ENCODE data around the gene ESYT2.

Gene ESYT2

DNA sequence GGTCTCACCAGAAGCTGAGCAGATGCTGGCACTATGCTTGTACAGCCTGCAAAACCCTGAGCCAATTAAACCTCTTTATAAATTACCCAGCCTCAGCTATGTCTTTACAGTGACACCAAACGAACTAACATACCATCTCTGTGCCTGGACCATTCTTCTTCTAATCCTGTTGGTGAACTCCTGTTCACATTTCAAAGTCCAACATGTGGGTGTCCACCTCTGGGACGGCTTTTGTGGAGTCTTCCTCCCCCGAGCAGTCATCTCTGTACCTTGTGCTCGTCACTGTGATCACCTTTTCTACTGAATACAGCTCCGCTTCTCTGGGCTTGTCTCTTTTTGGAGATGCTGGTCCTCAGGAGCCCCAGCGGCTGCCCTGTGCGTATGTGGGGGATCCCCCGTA is 7.4 kb upstream of the ESYT2 start:
- Histone ChIP-seq H3K4me3 (ENCODE audit: low read length) (no peak overlapping the region), H3K27ac (ENCODE audit: low read length) (no peak overlapping the region), H3K4me1 (ENCODE audit: control insufficient read depth, insufficient read depth, low read length) (no peaks in the 10 kb centered on the region; the same call in 1 of the 2 replicates), H3K27me3 (ENCODE audit: control insufficient read depth, insufficient read depth, low read length) (no peaks in the 10 kb centered on the region), H3K36me3 (ENCODE audit: control insufficient read depth, insufficient read depth, low read length) (no peaks in the 10 kb centered on the region), H3K9me3 (ENCODE audit: control insufficient read depth, insufficient read depth, low read length) (no peaks in the 10 kb centered on the region)
- no CpG with 5 or more reads among the region's 8 CpGs for WGBS (ENCODE audit: insufficient coverage, insufficient read length)
- DNase-seq (ENCODE audit: low read depth, low spot score), result no peak

- no CpG with 5 or more reads among the region's 21 CpGs for whole genome bisulfite sequencing (ENCODE audit: insufficient coverage, insufficient read length)
- no peak overlapping the region for H3K4me3 ChIP-seq (ENCODE audit: low read length)
- no peaks in the 10 kb centered on the region for H3K27me3 ChIP-seq (ENCODE audit: control insufficient read depth, insufficient read depth, low read length)
- no peaks in the 10 kb centered on the region for H3K9me3 ChIP-seq (ENCODE audit: control insufficient read depth, insufficient read depth, low read length)
- no peaks in the 10 kb centered on the region for H3K36me3 ChIP-seq (ENCODE audit: control insufficient read depth, insufficient read depth, low read length)
- DNase-seq (ENCODE audit: low read depth, low spot score), result no peak
- no peak overlapping the region for H3K27ac ChIP-seq (ENCODE audit: low read length)
- H3K4me1 ChIP-seq (ENCODE audit: control insufficient read depth, insufficient read depth, low read length), result no peaks in the 10 kb centered on the region; the same call in 1 of the 2 replicates
Measured at GRCh38 chr7:158834878-158835784, 5.8 kb upstream of the ESYT2 start.

DNA sequence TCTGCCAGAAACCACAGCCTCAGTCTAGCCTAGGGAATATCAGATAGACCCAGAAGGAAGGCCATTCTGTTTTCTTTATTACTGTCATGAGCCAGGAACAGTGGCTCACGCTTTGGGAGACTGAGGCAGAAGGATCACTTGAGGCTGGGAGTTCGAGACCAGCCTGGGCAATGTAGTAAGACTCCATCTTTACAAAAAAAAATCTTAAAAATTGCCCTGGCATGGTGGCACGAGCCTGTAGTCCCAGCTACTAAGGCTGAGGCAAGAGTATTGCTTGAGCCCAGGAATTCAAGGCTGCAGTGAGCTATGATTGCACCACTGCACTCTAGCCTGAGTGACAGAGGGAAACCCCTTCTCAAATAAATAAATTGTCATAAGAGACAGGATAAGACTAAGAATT is 3.7 kb upstream of the ESYT2 start:
- H3K27me3 ChIP-seq (ENCODE audit: control insufficient read depth, insufficient read depth, low read length), result no peaks in the 10 kb centered on the region
- H3K9me3 ChIP-seq (ENCODE audit: control insufficient read depth, insufficient read depth, low read length), result no peaks in the 10 kb centered on the region
- no CpG with 5 or more reads among the region's 3 CpGs for WGBS (ENCODE audit: insufficient coverage, insufficient read length)
- H3K4me3 ChIP-seq (ENCODE audit: low read length), result no peak overlapping the region
- no peaks in the 10 kb centered on the region; the same call in 1 of the 2 replicates for H3K36me3 ChIP-seq (ENCODE audit: control insufficient read depth, insufficient read depth, low read length)
- H3K4me1 ChIP-seq (ENCODE audit: control insufficient read depth, insufficient read depth, low read length), result no peaks in the 10 kb centered on the region; the same call in 1 of the 2 replicates
- DNase-seq (ENCODE audit: low read depth, low spot score), result no peak
- no peak overlapping the region for H3K27ac ChIP-seq (ENCODE audit: low read length)

DNA sequence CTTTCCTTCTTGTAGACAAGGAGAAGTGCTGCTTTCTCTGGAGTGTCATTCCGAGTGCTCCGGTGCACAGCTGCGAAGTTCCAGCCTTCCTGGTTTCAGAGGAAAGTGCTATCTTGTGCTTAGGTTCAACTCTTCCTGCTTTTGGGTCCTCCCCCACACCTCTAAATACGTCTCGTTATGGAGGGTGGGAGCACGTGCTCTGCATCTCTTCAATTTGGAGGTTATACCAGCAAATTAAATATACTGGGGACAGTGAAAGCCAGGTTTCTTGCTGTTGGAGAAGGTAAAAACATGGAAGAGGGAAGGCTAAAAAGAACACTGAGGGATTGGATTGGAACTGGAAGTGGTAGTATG is 2.4 kb upstream of the ESYT2 start:
- H3K4me3 ChIP-seq (ENCODE audit: low read length), result no peak overlapping the region
- no CpG with 5 or more reads among the region's 6 CpGs for WGBS (ENCODE audit: insufficient coverage, insufficient read length)
- DNase-seq (ENCODE audit: low read depth, low spot score), result no peak
- no peak overlapping the region for H3K27ac ChIP-seq (ENCODE audit: low read length)
- no peaks in the 10 kb centered on the region; the same call in 1 of the 2 replicates for H3K36me3 ChIP-seq (ENCODE audit: control insufficient read depth, insufficient read depth, low read length)
- H3K27me3 ChIP-seq (ENCODE audit: control insufficient read depth, insufficient read depth, low read length), result no peaks in the 10 kb centered on the region
- no peaks in the 10 kb centered on the region for H3K9me3 ChIP-seq (ENCODE audit: control insufficient read depth, insufficient read depth, low read length)
- no peaks in the 10 kb centered on the region for H3K4me1 ChIP-seq (ENCODE audit: control insufficient read depth, insufficient read depth, low read length)

GRCh38 chr7:158830211-158830723 is 958 bp upstream of the ESYT2 start:
- H3K4me3 ChIP-seq (ENCODE audit: low read length), result peak overlapping the region; percentile 94
- WGBS (ENCODE audit: insufficient coverage, insufficient read length), result no CpG with 5 or more reads among the region's 14 CpGs
- no peak overlapping the region for H3K27ac ChIP-seq (ENCODE audit: low read length)
- H3K9me3 ChIP-seq (ENCODE audit: control insufficient read depth, insufficient read depth, low read length), result no peaks in the 10 kb centered on the region
- DNase-seq (ENCODE audit: low read depth, low spot score), result no peak
- H3K4me1 ChIP-seq (ENCODE audit: control insufficient read depth, insufficient read depth, low read length), result no peaks in the 10 kb centered on the region
- no peaks in the 10 kb centered on the region for H3K27me3 ChIP-seq (ENCODE audit: control insufficient read depth, insufficient read depth, low read length)
- no peaks in the 10 kb centered on the region; the same call in 1 of the 2 replicates for H3K36me3 ChIP-seq (ENCODE audit: control insufficient read depth, insufficient read depth, low read length)

- no peak for DNase-seq (ENCODE audit: low read depth, low spot score)
- H3K9me3 ChIP-seq (ENCODE audit: control insufficient read depth, insufficient read depth, low read length), result no peaks in the 10 kb centered on the region
- no peaks in the 10 kb centered on the region; the same call in 1 of the 2 replicates for H3K36me3 ChIP-seq (ENCODE audit: control insufficient read depth, insufficient read depth, low read length)
- no peaks in the 10 kb centered on the region for H3K27me3 ChIP-seq (ENCODE audit: control insufficient read depth, insufficient read depth, low read length)
- peak overlapping the region; percentile 94 for H3K4me3 ChIP-seq (ENCODE audit: low read length)
- H3K4me1 ChIP-seq (ENCODE audit: control insufficient read depth, insufficient read depth, low read length), result no peaks in the 10 kb centered on the region
- H3K27ac ChIP-seq (ENCODE audit: low read length), result no peak overlapping the region
- WGBS (ENCODE audit: insufficient coverage, insufficient read length), result no CpG with 5 or more reads among the region's 38 CpGs
Measured at GRCh38 chr7:158829021-158829341, 328 bp downstream of the ESYT2 start.

DNA sequence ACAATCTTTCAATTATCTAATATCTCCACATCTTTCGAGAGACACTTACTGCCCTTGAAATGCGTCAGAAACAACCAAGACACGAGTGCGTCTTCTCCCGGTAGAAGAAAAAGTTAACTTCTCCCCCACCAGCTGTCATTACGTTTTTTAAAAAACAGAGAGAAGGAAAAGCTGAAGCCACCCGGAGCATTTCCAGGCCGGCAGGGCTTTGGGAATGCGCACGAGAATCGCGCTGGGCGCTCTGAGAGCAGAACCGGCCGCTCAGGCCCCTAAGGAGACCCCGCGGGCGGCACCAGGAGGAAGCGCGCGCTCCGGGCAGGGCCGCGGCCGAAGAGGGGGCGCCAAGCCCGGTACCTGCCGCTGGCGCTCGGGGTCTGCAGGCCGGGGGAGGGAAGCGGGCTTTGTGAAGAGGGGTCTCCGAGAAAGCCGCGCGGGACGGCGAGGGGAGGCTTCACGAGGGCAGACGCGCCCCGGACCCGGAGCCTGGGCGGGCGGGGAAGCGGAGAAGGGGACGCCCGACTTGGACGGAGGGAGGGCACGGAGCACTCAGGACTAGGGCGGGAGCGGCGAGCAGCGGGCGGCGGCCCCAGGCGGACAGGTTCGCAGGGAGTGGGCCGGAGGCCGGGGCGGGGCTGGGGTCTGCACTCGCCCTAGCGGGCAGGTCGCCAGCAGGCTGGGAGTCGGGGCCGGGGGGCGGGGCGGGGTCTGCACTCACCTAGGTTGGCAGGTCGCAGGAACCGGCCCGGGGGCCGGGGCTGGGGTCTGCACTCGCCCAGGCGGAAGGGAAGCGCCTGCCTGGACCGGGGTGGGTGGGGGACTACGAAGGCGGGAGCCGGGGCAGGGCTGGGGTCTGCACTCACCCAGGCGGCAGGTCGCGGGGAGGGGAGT is 932 bp downstream of the ESYT2 start:
- Histone ChIP-seq H3K4me3 (ENCODE audit: low read length) (peak overlapping the region; percentile 94), H3K9me3 (ENCODE audit: control insufficient read depth, insufficient read depth, low read length) (no peaks in the 10 kb centered on the region), H3K27ac (ENCODE audit: low read length) (no peak overlapping the region), H3K4me1 (ENCODE audit: control insufficient read depth, insufficient read depth, low read length) (no peaks in the 10 kb centered on the region), H3K27me3 (ENCODE audit: control insufficient read depth, insufficient read depth, low read length) (no peaks in the 10 kb centered on the region), H3K36me3 (ENCODE audit: control insufficient read depth, insufficient read depth, low read length) (no peaks in the 10 kb centered on the region; the same call in 1 of the 2 replicates)
- no peak for DNase-seq (ENCODE audit: low read depth, low spot score)
- no CpG with 5 or more reads among the region's 82 CpGs for WGBS (ENCODE audit: insufficient coverage, insufficient read length)

DNA sequence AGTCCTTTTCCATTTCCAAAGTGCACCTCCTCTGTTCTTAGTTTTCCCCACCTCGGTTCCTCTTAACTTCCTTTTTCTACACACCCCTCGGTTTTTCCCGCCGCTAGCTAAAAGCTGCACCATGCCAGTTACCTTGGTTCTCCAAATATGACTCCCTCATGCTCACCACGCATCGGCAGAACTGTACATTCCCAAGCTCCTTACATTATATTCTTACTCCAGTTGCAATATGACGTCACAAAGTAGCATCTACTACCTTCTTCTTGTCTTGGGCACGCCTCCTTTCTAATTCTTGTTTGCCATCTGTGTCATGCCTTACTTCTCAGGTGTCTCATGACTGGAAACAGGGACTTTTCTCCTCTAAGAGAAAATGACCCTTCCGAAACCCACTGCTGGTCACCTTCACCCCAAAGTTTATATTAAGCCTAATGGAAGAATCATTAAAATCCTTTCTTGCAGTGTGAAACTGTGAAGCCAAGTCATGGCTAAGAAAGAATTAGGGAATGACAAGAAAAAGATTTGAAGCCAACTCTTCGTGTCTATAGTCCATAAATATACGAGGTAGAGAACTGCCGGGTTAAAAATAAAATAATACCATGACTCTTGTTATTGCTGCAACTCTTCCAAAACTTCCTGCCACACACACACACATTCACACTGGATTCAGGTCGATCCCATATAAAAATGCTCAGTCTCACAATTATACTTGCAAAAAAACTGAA is 1.7 kb downstream of the ESYT2 start:
- no peaks in the 10 kb centered on the region for H3K4me1 ChIP-seq (ENCODE audit: control insufficient read depth, insufficient read depth, low read length)
- no peaks in the 10 kb centered on the region; the same call in 1 of the 2 replicates for H3K36me3 ChIP-seq (ENCODE audit: control insufficient read depth, insufficient read depth, low read length)
- no peaks in the 10 kb centered on the region for H3K9me3 ChIP-seq (ENCODE audit: control insufficient read depth, insufficient read depth, low read length)
- no peak for DNase-seq (ENCODE audit: low read depth, low spot score)
- H3K4me3 ChIP-seq (ENCODE audit: low read length), result peak overlapping the region; percentile 94; the same call in 1 of the 2 replicates
- H3K27ac ChIP-seq (ENCODE audit: low read length), result no peak overlapping the region
- no CpG with 5 or more reads among the region's 13 CpGs for WGBS (ENCODE audit: insufficient coverage, insufficient read length)
- H3K27me3 ChIP-seq (ENCODE audit: control insufficient read depth, insufficient read depth, low read length), result no peaks in the 10 kb centered on the region

- H3K4me3 ChIP-seq (ENCODE audit: low read length), result no peak overlapping the region
- no peak overlapping the region for H3K27ac ChIP-seq (ENCODE audit: low read length)
- H3K27me3 ChIP-seq (ENCODE audit: control insufficient read depth, insufficient read depth, low read length), result no peaks in the 10 kb centered on the region
- no peak for DNase-seq (ENCODE audit: low read depth, low spot score)
- H3K36me3 ChIP-seq (ENCODE audit: control insufficient read depth, insufficient read depth, low read length), result no peaks in the 10 kb centered on the region; the same call in none of the 2 replicates
- H3K4me1 ChIP-seq (ENCODE audit: control insufficient read depth, insufficient read depth, low read length), result 0 out of 2 replicates have a peak, but pooled peaks cover 1% of the 10 kb centered on the region
- no CpG with 5 or more reads among the region's 8 CpGs for WGBS (ENCODE audit: insufficient coverage, insufficient read length)
- no peaks in the 10 kb centered on the region for H3K9me3 ChIP-seq (ENCODE audit: control insufficient read depth, insufficient read depth, low read length)
Measured at GRCh38 chr7:158825628-158826289, 3.5 kb downstream of the ESYT2 start.

All from iPS DF 6.9 (cell line).